Measurements from ENCODE around the gene ITGA11. TPM values are rescaled to one million over a fixed set of nuclear protein-coding genes. Genes with fewer than 3 reads are reported as not detected.

Gene ITGA11
- polyA plus RNA-seq, 1 of the 3 experiments (the other 2 are of a cell fraction), result 0.49 TPM

DNA sequence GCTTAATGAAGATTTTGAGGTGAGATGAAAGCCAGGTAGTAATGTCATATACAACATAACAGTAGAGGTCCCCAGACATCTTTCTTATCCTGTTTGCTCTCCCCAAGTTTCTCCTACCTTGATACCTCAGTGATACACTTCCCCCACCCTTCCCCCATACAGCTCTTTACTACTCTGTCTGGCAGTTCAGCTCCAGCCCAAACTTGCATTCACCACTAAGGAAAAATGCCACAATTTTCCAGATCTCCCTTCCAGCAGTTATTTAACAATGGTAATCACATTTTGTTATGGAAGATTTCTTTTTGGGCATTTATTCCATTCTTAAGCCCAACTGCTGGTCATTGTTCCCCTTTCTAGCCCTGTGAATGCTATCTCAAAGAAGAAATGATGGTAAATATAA is 34.9 kb upstream of the ITGA11 start:
- DNase-seq, result no peak
- H3K27me3 ChIP-seq (ENCODE audit: insufficient read depth), result no peaks in the 10 kb centered on the region
- POLR2A ChIA-PET, result no interaction called here
- H3K36me3 ChIP-seq (replicated peaks in 1 of 2; ENCODE audit: control insufficient read depth in 1 of 2, insufficient read depth in 2 of 2, low read length in 1 of 2), result no peaks in the 10 kb centered on the region
- peaks cover 5% of the 10 kb centered on the region for H3F3A ChIP-seq (replicated peaks; ENCODE audit: insufficient read depth)
- H3K79me2 ChIP-seq (ENCODE audit: insufficient read depth), result no peaks in the 10 kb centered on the region
- H3K9me2 ChIP-seq, result no peaks in the 10 kb centered on the region
- no peak overlapping the region for H3K4me2 ChIP-seq
- H3K9ac ChIP-seq, result no peak overlapping the region
- CTCF ChIA-PET, result interaction anchor here (1.0 to 1.2 kb wide), 2 partner anchors 160 to 409 kb away, joined by 3 to 6 read pairs; no protein-coding TSS in a partner anchor
- H3K9me3 ChIP-seq, result no peaks in the 10 kb centered on the region
- H2AFZ ChIP-seq (ENCODE audit: low read depth), result no peak overlapping the region
- H4K20me1 ChIP-seq (ENCODE audit: insufficient read depth), result no peaks in the 10 kb centered on the region
- H3K27ac ChIP-seq (ENCODE audit: low read depth in 2 of 2, low read length in 1 of 2), result no peak overlapping the region
- peaks cover 11 to 29% of the 10 kb centered on the region in 2 experiments; a peak in 3 of 4 replicates for H3K4me1 ChIP-seq (ENCODE audit: control insufficient read depth in 1 of 2, insufficient read depth in 2 of 2, low read depth in 1 of 2, low read length in 1 of 2)
- no peak overlapping the region for H3K4me3 ChIP-seq (ENCODE audit: low read depth in 2 of 2, low read length in 1 of 2)
- TF ChIP-seq MEF2A (IDR thresholded peaks at IDR 0.05; ENCODE audit: borderline replicate concordance, low read depth), result no peak
- TF ChIP-seq, protein P1, sequence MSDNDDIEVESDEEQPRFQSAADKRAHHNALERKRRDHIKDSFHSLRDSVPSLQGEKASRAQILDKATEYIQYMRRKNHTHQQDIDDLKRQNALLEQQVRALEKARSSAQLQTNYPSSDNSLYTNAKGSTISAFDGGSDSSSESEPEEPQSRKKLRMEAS (IDR thresholded peaks at IDR 0.05; ENCODE audit: low read depth), result no peak
- TF ChIP-seq CHD2 (IDR thresholded peaks at IDR 0.05; ENCODE audit: low read length, partially characterized antibody), result no peak
- TF ChIP-seq ELF1 (IDR thresholded peaks at IDR 0.05), result no peak
- no peak for TF ChIP-seq YY1 (IDR thresholded peaks at IDR 0.05; ENCODE audit: low read depth)
- TF ChIP-seq, protein P2, sequence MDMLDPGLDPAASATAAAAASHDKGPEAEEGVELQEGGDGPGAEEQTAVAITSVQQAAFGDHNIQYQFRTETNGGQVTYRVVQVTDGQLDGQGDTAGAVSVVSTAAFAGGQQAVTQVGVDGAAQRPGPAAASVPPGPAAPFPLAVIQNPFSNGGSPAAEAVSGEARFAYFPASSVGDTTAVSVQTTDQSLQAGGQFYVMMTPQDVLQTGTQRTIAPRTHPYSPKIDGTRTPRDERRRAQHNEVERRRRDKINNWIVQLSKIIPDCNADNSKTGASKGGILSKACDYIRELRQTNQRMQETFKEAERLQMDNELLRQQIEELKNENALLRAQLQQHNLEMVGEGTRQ (IDR thresholded peaks at IDR 0.05; ENCODE audit: borderline replicate concordance, low read depth, low read length), result no peak
- TF ChIP-seq RXRA (IDR thresholded peaks at IDR 0.05; ENCODE audit: borderline replicate concordance, low read depth), result no peak
- TF ChIP-seq MXI1 (IDR thresholded peaks at IDR 0.05; ENCODE audit: low read depth, low read length), result no peak
- TF ChIP-seq, protein P3, sequence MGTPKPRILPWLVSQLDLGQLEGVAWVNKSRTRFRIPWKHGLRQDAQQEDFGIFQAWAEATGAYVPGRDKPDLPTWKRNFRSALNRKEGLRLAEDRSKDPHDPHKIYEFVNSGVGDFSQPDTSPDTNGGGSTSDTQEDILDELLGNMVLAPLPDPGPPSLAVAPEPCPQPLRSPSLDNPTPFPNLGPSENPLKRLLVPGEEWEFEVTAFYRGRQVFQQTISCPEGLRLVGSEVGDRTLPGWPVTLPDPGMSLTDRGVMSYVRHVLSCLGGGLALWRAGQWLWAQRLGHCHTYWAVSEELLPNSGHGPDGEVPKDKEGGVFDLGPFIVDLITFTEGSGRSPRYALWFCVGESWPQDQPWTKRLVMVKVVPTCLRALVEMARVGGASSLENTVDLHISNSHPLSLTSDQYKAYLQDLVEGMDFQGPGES (IDR thresholded peaks at IDR 0.05; ENCODE audit: low read depth, low read length), result no peak
- TF ChIP-seq GATA2 (CRISPR knock-in tag; IDR thresholded peaks at IDR 0.05), result no peak
- no peak for TF ChIP-seq TEAD4 (IDR thresholded peaks at IDR 0.05; ENCODE audit: borderline replicate concordance, insufficient read depth)
- no peak for TF ChIP-seq TAF1 (IDR thresholded peaks at IDR 0.05; ENCODE audit: borderline replicate concordance, low read depth, low read length)
- TF ChIP-seq, protein P4, sequence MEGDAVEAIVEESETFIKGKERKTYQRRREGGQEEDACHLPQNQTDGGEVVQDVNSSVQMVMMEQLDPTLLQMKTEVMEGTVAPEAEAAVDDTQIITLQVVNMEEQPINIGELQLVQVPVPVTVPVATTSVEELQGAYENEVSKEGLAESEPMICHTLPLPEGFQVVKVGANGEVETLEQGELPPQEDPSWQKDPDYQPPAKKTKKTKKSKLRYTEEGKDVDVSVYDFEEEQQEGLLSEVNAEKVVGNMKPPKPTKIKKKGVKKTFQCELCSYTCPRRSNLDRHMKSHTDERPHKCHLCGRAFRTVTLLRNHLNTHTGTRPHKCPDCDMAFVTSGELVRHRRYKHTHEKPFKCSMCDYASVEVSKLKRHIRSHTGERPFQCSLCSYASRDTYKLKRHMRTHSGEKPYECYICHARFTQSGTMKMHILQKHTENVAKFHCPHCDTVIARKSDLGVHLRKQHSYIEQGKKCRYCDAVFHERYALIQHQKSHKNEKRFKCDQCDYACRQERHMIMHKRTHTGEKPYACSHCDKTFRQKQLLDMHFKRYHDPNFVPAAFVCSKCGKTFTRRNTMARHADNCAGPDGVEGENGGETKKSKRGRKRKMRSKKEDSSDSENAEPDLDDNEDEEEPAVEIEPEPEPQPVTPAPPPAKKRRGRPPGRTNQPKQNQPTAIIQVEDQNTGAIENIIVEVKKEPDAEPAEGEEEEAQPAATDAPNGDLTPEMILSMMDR (IDR thresholded peaks at IDR 0.05), result no peak
- TF ChIP-seq EP300 (IDR thresholded peaks at IDR 0.05; ENCODE audit: borderline replicate concordance in 1 of 2, low read depth in 1 of 2, low read length in 1 of 2), result no peak
- TF ChIP-seq JUND (IDR thresholded peaks at IDR 0.05), result no peak
- TF ChIP-seq RCOR1 (IDR thresholded peaks at IDR 0.05; ENCODE audit: low read length), result no peak
- TF ChIP-seq REST (IDR thresholded peaks at IDR 0.05; ENCODE audit: low read depth, low read length), result no peak

Data from SK-N-SH (cell line).